Omental fat pad (tissue), 4 donors: Measurements from ENCODE around the gene AMY2B. TPM values are rescaled to one million over a fixed set of nuclear protein-coding genes. Genes with fewer than 3 reads are reported as not detected.
"Not testable (repeated sequence)": the region's sequence is repeated elsewhere in the genome, so short reads cannot be mapped to it uniquely, and the experiment has no call there.

ENCODE experiments used
- ATAC-seq: fragments of 150-250 bp; one replicate; pipeline ENCODE4 v1.9.1; 2016; ENCODE audit warnings: mild to moderate bottlenecking, moderate library complexity; ENCODE audit not compliant: low FRiP score
- DNase-seq: peaks from one replicate; pipeline ENCODE4 v3.0.0-alpha.2; 2019; ENCODE audit warnings: low spot score
- CTCF ChIP-seq, 3 donors: fragments of 450-650 bp; IDR thresholded peaks; one replicate each; pipeline ENCODE4 v1.5.1; 2016 to 2017; ENCODE audit warnings: antibody characterized with exemption in 3 of 3, mild to moderate bottlenecking in 3 of 3, moderate library complexity in 2 of 3
- total RNA-seq, 4 donors: library from RNA; depleted of rRNA; stranded (reverse); fragments of >200 nt; gene quantifications; one replicate each; pipeline ENCODE4 v1.1.0, GENCODE V29; 2016

Gene AMY2B
- total RNA-seq: 10 to 100 TPM; 18.8 to 51.1 (median 26.7) TPM

GRCh38 chr1:103571289-103571688 is at the start of gene AMY2B:
AMY2B (plus strand) TSS chr1:103571589; CDS start chr1:103571603, 14 bp downstream.
- not testable (repeated sequence) for ATAC-seq, DNase-seq

- ATAC-seq (no peak), DNase-seq (no peak)
- TF ChIP-seq CTCF (IDR thresholded peaks at IDR 0.05): no peak
Measured at GRCh38 chr1:103523346-103523745, 48.0 kb upstream of the AMY2B start.

- no peak for TF ChIP-seq CTCF (IDR thresholded peaks at IDR 0.05)
- DNase-seq: no peak
- ATAC-seq: peak; percentile 87
Measured at GRCh38 chr1:103525114-103525606, 46.2 kb upstream of the AMY2B start.

DNA sequence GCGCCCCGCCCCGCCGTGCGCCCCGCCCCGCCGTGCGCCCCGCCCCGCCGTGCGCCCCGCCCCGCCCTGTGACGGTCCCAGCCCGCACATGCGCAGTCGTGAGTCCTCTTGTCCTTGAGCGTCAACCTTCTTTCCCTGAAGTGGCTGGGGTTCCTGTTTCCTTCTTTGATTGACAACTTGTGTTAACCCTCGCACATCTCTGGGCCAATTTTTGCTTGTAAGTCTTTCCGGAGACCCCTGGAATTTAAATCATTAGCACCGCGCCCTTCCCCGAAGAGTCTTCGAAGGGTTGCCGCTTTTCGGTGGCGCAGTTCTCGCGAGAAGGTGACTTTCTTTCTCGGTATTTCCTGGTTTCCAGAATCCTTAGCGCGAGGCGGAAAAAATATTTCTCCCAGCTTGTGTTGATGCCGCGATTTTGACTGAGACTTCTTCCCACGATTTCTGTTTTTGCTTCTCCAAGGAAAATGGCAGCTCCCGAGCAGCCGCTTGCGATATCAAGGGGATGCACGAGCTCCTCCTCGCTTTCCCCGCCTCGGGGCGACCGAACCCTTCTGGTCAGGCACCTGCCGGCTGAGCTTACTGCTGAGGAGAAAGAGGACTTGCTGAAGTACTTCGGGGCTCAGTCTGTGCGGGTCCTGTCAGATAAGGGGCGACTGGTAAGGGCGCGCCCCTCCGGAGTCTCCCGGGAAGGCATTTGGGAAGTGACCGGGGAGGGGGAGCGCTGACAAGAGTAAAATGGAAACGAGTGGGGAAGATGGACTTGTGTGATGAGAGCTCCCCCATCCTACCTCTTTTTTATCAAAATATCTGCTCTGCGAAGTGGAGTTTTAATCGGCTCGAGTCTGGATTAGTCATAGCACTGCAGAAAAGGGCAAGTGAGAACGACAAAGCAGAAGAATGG is 45.5 kb upstream of the AMY2B start, which contains the start of gene RNPC3:
TSS of gene RNPC3 (plus strand) at position 93 of the 901 bp plus-strand sequence. CDS start at position 465, 372 bp downstream.
- TF ChIP-seq CTCF (IDR thresholded peaks at IDR 0.05): no peak
- ATAC-seq (peak; percentile 89), DNase-seq (peak; percentile 82)

- ATAC-seq: no peak
- no peak for DNase-seq
- TF ChIP-seq CTCF (IDR thresholded peaks at IDR 0.05): no peak
Measured at GRCh38 chr1:103527331-103527730, 44.1 kb upstream of the AMY2B start.

GRCh38 chr1:103529746-103530145 is 41.6 kb upstream of the AMY2B start:
- DNase-seq: no peak
- no peak for TF ChIP-seq CTCF (IDR thresholded peaks at IDR 0.05)
- no peak for ATAC-seq

- no peak for ATAC-seq
Measured at GRCh38 chr1:103538226-103538625, 33.2 kb upstream of the AMY2B start.

More at GRCh38 chr1:103538226-103538625, 33.2 kb upstream of the AMY2B start:
- TF ChIP-seq CTCF (IDR thresholded peaks at IDR 0.05): no peak
- DNase-seq: no peak
